ENCODE results near the gene ZNF285. TPM values are rescaled to one million over a fixed set of nuclear protein-coding genes. Genes with fewer than 3 reads are reported as not detected.
"Not testable (repeated sequence)": the region's sequence is repeated elsewhere in the genome, so short reads cannot be mapped to it uniquely, and the experiment has no call there.

Gene ZNF285
- total RNA-seq, 1 donor from 2014 or later = 0.98 TPM

DNA sequence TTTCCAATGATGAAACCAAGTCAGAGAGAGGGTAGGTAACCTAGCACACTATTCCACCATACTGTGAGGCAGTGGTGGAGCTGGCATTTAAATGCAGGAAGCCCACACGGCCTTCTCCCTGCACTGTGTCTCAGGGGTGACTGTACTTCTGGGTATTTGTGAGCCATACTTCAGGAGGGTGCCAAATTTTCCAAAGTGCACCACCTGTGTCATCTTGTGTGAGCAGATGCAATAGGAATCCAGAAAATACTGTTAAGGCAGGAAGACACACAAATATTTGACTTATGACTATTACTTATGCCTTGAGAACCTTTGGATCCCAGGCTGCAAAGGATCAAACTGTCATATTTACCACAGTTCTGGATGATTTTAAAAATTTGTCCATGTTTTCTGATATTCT is 29.5 kb upstream of the ZNF285 start:
- Histone ChIP-seq H3K27me3 (no peaks in the 10 kb centered on the region), H3K9me3 (peaks cover 59% of the 10 kb centered on the region), H3K4me3 (no peak overlapping the region), H3K4me1 (no peaks in the 10 kb centered on the region), H3K27ac (no peak overlapping the region), H3K36me3 (peaks cover 0 to 49% of the 10 kb centered on the region in 2 donors)
- intact Hi-C loops (cut with DNase I) = no loop called here
- TF ChIP-seq POLR2AphosphoS5 (IDR thresholded peaks at IDR 0.05; ENCODE audit: insufficient read depth in 1 of 2, low read depth in 1 of 2) = no peak
- TF ChIP-seq, protein P1, sequence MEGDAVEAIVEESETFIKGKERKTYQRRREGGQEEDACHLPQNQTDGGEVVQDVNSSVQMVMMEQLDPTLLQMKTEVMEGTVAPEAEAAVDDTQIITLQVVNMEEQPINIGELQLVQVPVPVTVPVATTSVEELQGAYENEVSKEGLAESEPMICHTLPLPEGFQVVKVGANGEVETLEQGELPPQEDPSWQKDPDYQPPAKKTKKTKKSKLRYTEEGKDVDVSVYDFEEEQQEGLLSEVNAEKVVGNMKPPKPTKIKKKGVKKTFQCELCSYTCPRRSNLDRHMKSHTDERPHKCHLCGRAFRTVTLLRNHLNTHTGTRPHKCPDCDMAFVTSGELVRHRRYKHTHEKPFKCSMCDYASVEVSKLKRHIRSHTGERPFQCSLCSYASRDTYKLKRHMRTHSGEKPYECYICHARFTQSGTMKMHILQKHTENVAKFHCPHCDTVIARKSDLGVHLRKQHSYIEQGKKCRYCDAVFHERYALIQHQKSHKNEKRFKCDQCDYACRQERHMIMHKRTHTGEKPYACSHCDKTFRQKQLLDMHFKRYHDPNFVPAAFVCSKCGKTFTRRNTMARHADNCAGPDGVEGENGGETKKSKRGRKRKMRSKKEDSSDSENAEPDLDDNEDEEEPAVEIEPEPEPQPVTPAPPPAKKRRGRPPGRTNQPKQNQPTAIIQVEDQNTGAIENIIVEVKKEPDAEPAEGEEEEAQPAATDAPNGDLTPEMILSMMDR (IDR thresholded peaks at IDR 0.05) = no peak
- TF ChIP-seq POLR2A (IDR thresholded peaks at IDR 0.05) = no peak
- DNase-seq (ENCODE audit: extremely low spot score in 2 of 2) = no peak

DNA sequence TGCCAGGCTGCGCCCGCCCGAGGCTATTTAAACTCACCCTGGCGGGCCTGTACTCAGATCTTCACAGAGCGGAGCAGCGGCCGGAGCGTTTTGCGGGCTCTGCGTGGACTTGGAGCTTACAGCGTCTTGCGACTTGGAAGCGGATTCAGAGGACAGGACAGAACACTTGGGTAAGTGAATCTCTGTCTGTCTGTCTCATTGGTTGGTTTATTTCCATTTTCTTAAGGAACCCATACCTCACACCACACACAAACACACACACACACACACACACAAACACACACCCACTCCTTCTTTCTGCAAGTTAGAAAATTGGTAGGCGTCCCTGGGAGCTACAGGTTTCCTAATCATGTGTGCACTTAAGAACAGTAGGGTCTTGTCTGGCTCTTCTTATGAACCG is 14.1 kb upstream of the ZNF285 start:
- H3K9me3 ChIP-seq; H3K27ac ChIP-seq; DNase-seq (ENCODE audit: extremely low spot score in 2 of 2): not testable (repeated sequence)

DNA sequence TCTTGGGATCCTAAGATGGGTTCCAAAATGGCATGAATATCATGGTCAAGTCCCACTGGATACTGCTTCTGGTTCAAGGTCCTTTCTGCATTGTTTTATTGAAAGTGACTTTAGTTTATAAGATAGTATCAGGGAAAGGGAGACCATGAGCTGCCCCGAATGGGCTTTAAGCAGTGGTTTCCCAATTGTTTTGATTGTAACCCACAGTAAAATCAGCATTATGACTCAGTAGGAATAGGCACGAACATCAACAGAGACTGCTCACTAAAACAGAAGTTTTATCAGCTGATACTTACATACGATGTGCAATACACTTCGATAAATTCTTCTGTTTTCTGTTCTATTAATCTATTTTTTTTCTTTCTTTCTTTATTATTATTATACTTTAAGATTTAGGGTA is 12.1 kb downstream of the ZNF285 start:
- H3K4me3 ChIP-seq; H3K27me3 ChIP-seq; intact Hi-C loops (cut with DNase I); H3K4me1 ChIP-seq; H3K27ac ChIP-seq; DNase-seq (ENCODE audit: extremely low spot score in 2 of 2): not testable (repeated sequence)
- Histone ChIP-seq H3K9me3 (peaks cover 11% of the 10 kb centered on the region), H3K36me3 (peaks cover 0 to 55% of the 10 kb centered on the region in 2 donors)

More for the DNA sequence above, 14.1 kb upstream of the ZNF285 start:
- H3K27me3 ChIP-seq; intact Hi-C loops (cut with DNase I); H3K4me1 ChIP-seq; H3K4me3 ChIP-seq; H3K36me3 ChIP-seq: not testable (repeated sequence)

DNA sequence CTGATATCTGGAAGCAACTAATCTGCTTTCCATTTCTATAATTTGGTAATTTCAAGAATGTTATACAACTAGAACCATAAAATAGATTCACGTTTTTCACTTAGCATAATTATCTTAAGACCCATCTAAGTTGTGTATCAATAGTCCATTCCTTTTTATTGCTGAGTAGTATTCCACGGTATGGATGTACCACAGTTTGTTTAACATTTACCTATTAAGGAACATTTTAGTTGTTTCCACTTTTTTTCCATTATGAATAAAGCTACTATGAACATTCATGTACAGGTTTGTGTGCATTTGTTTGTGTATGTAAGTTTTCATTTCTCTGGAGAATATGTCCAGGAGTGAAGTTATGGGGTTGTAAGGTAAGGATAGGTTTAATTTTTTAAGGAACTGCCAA is 26.6 kb downstream of the ZNF285 start:
- TF ChIP-seq POLR2AphosphoS5 (IDR thresholded peaks at IDR 0.05; ENCODE audit: insufficient read depth in 1 of 2, low read depth in 1 of 2) = no peak
- TF ChIP-seq, protein P1 (IDR thresholded peaks at IDR 0.05) = no peak
- TF ChIP-seq POLR2A (IDR thresholded peaks at IDR 0.05) = no peak
- no peaks in the 10 kb centered on the region for H3K27me3 ChIP-seq
- H3K4me3 ChIP-seq = no peak overlapping the region
- intact Hi-C loops (cut with DNase I) = no loop called here
- no peak for DNase-seq (ENCODE audit: extremely low spot score in 2 of 2)
- H3K4me1 ChIP-seq = no peaks in the 10 kb centered on the region
- H3K36me3 ChIP-seq = no peaks in the 10 kb centered on the region
- H3K9me3 ChIP-seq = no peaks in the 10 kb centered on the region
- H3K27ac ChIP-seq = no peak overlapping the region

DNA sequence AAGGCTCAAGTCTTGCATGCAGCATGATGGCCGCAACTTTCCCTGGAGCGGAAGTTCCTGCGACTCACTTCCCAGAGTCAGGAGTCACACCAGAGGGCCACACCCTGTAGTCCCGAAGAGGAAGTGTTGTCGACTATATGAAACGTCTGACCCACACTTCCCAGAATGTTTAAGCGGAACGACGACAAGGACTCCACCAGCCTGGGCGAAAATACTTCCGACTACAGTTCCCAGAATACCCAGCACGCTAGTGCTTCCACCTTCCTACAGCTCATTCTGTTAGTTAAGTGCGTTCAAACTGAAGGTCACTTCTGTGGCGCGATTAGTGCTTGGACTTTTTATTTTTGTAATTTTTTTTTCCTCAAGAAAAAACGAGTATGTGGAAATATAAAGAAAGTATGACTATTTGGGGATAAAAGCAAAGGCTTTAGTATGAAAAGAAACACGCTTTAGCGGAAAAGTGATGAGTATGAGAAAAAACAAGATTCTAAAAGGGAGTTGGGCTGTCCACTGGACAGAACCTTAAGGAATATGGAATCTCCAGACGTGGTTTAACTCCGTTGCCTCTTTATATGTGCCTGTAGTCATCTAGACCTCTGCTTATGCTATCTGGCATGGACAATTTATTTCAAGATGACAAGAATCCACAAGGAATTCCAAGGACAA is 29.5 kb downstream of the ZNF285 start:
- Histone ChIP-seq H3K36me3 (no peaks in the 10 kb centered on the region), H3K27me3 (no peaks in the 10 kb centered on the region), H3K4me1 (no peaks in the 10 kb centered on the region), H3K27ac (no peak overlapping the region), H3K4me3 (no peak overlapping the region), H3K9me3 (no peaks in the 10 kb centered on the region)
- TF ChIP-seq POLR2A (IDR thresholded peaks at IDR 0.05) (no peak), POLR2AphosphoS5 (IDR thresholded peaks at IDR 0.05; ENCODE audit: insufficient read depth in 1 of 2, low read depth in 1 of 2) (no peak)
- intact Hi-C loops (cut with DNase I) = no loop called here
- DNase-seq (ENCODE audit: extremely low spot score in 2 of 2) = no peak

DNA sequence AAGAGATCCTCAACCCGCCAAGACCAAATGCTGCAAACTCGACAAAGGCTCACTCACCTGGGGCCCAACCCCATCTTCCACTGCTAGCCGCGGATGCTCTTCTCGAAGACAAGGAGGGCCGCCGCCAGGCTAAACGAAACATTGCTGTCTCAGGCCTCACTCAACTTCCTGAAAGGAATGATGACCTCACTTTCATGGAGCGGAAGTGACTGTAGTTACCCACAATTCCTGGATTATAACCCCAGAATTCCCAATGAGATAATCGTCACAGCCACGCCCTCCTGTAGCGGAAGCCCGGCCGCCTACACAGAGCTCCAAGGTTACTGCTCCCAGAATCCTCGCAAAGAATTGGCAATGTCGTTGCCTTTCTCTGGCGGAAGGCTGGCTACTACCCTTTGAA is 34.4 kb downstream of the ZNF285 start:
- intact Hi-C loops (cut with DNase I) = no loop called here
- no peaks in the 10 kb centered on the region for H3K36me3 ChIP-seq
- TF ChIP-seq POLR2AphosphoS5 (IDR thresholded peaks at IDR 0.05; ENCODE audit: insufficient read depth in 1 of 2, low read depth in 1 of 2) (no peak), POLR2A (IDR thresholded peaks at IDR 0.05) (no peak)
- TF ChIP-seq, protein P1 (IDR thresholded peaks at IDR 0.05) = no peak
- H3K4me3 ChIP-seq = no peak overlapping the region
- no peaks in the 10 kb centered on the region for H3K9me3 ChIP-seq
- no peaks in the 10 kb centered on the region for H3K27me3 ChIP-seq
- H3K27ac ChIP-seq = no peak overlapping the region
- DNase-seq (ENCODE audit: extremely low spot score in 2 of 2) = no peak
- H3K4me1 ChIP-seq = no peaks in the 10 kb centered on the region

All from vagina (tissue), 2 donors.